Caco-2 (cell line): ENCODE results near the gene PLXDC2. TPM values are rescaled to one million over a fixed set of nuclear protein-coding genes. Genes with fewer than 3 reads are reported as not detected.

Experiments
- BruUV-seq: library from RNA; stranded (reverse); fragments of 400-500 nt; replicated peaks from 2 replicates; lab custom pipeline; 2021; lab: Mats Ljungman, UMichigan
- CTCF ChIA-PET: fragments of 300-600 bp; sonication (Branson Sonifier 250); formaldehyde crosslinking; loops from one replicate; lab custom pipeline; 2022; ENCODE audit warnings: antibody characterized with exemption; lab: Charles Lee
- POLR2A ChIA-PET: fragments of 300-600 bp; sonication (Branson Sonifier 250); formaldehyde crosslinking; loops from one replicate; lab custom pipeline; 2022; ENCODE audit warnings: antibody characterized with exemption; lab: Charles Lee
- DNase-seq, 2 experiments: peaks; one replicate each; pipeline versions ENCODE4 v3.0.0 to v3.0.0-alpha.2; 2020 to 2022
- H3K27me3 ChIP-seq: replicated peaks from 2 replicates; pipeline ENCODE4 v1.6.0; 2011; ENCODE audit warnings: low read length; ENCODE audit not compliant: control insufficient read depth, insufficient read depth
- H3K36me3 ChIP-seq: 2 replicates; pipeline ENCODE4 v1.5.1; 2011; ENCODE audit warnings: low read length; ENCODE audit not compliant: control insufficient read depth, insufficient read depth
- H3K4me1 ChIP-seq: fragments of 250-450 bp; sonication (Bioruptor Pico); 2 replicates; pipeline ENCODE4 v1.5.1; 2020; ENCODE audit warnings: mild to moderate bottlenecking
- H3K4me3 ChIP-seq: 2 replicates; pipeline ENCODE4 v1.5.1; 2011; ENCODE audit warnings: low read depth, mild to moderate bottlenecking, control low read depth, low read length
- H3K9me3 ChIP-seq: fragments of 250-450 bp; sonication (Bioruptor Pico); 2 replicates; pipeline ENCODE4 v1.5.1; 2020; ENCODE audit warnings: mild to moderate bottlenecking, moderate library complexity
- H3K27ac Mint-ChIP-seq: one replicate; pipeline ENCODE4 v1.8.0; 2022; ENCODE audit warnings: mixed read lengths; ENCODE audit not compliant: unreplicated experiment
- H3K27me3 Mint-ChIP-seq: one replicate; pipeline ENCODE4 v1.8.0; 2022; ENCODE audit warnings: mixed read lengths; ENCODE audit not compliant: insufficient read depth, unreplicated experiment
- H3K36me3 Mint-ChIP-seq: one replicate; pipeline ENCODE4 v1.8.0; 2022; ENCODE audit warnings: mild to moderate bottlenecking, mixed read lengths; ENCODE audit not compliant: insufficient read depth, unreplicated experiment
- H3K4me1 Mint-ChIP-seq: one replicate; pipeline ENCODE4 v1.8.0; 2022; ENCODE audit warnings: low read depth, mixed read lengths; ENCODE audit not compliant: unreplicated experiment
- H3K4me3 Mint-ChIP-seq: one replicate; pipeline ENCODE4 v1.8.0; 2022; ENCODE audit warnings: mild to moderate bottlenecking, moderate library complexity, mixed read lengths; ENCODE audit not compliant: unreplicated experiment
- H3K9me3 Mint-ChIP-seq: one replicate; pipeline ENCODE4 v1.8.0; 2022; ENCODE audit warnings: mixed read lengths; ENCODE audit not compliant: unreplicated experiment
- intact Hi-C: fragments of 100-400 bp; cut with micrococcal nuclease; formaldehyde crosslinking; loops from one replicate; pipeline ENCODE4 v1.10.0; 2022; ENCODE audit not compliant: unreplicated experiment
- total RNA-seq: library from RNA; stranded (reverse); gene quantifications from 2 replicates; pipeline ENCODE4 v1.2.3, GENCODE V29; 2022
- TF ChIP-seq, protein P1 (sequence below), 2 experiments: fragments of 200-600 bp in 1 of 2; IDR thresholded peaks; 1 replicate in 1 of 2; 2 replicates in 1 of 2; pipeline versions ENCODE4 v1.5.1 to v1.8.0; 2011 to 2022; ENCODE audit warnings: antibody characterized with exemption in 1 of 2, control low read depth in 1 of 2, inconsistent platforms in 1 of 2, low read depth in 1 of 2, low read length in 1 of 2, mild to moderate bottlenecking in 1 of 2, moderate library complexity in 1 of 2; ENCODE audit not compliant: insufficient read depth in 1 of 2, severe bottlenecking in 1 of 2, unreplicated experiment in 1 of 2

Gene PLXDC2
- total RNA-seq, 1 experiment from 2014 or later: 0.54 TPM

DNA sequence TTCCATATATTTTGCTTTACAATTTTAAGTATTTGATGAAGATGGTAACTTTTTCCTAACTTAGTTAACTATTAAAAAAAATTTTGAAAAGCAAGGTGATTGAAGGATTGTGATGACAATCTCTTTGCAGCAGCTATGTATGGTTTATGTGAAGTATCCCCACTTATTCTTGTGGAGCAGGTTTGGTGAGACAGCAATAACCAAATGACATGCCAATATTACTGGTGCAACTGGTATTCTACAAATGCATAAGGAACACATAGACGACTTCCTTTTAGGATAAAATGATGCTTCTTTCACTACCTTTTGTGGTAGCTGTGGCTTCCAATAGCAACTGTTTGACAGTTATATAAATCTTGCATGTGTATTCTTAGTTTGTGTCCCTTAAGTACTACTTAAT, 465.3 kb downstream of the PLXDC2 start:
- no peak overlapping the region for H3K4me3 Mint-ChIP-seq
- CTCF ChIA-PET: no interaction called here
- Histone ChIP-seq H3K4me1 (no peaks in the 10 kb centered on the region), H3K9me3 (no peaks in the 10 kb centered on the region), H3K4me3 (no peak overlapping the region), H3K36me3 (no peaks in the 10 kb centered on the region), H3K27me3 (no peaks in the 10 kb centered on the region)
- no peaks in the 10 kb centered on the region for H3K4me1 Mint-ChIP-seq
- no peak overlapping the region for H3K27ac Mint-ChIP-seq
- POLR2A ChIA-PET: no interaction called here
- no TSS peak for BruUV-seq
- H3K27me3 Mint-ChIP-seq: peaks cover 2% of the 10 kb centered on the region
- TF ChIP-seq, protein P1, sequence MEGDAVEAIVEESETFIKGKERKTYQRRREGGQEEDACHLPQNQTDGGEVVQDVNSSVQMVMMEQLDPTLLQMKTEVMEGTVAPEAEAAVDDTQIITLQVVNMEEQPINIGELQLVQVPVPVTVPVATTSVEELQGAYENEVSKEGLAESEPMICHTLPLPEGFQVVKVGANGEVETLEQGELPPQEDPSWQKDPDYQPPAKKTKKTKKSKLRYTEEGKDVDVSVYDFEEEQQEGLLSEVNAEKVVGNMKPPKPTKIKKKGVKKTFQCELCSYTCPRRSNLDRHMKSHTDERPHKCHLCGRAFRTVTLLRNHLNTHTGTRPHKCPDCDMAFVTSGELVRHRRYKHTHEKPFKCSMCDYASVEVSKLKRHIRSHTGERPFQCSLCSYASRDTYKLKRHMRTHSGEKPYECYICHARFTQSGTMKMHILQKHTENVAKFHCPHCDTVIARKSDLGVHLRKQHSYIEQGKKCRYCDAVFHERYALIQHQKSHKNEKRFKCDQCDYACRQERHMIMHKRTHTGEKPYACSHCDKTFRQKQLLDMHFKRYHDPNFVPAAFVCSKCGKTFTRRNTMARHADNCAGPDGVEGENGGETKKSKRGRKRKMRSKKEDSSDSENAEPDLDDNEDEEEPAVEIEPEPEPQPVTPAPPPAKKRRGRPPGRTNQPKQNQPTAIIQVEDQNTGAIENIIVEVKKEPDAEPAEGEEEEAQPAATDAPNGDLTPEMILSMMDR (IDR thresholded peaks at IDR 0.05; ENCODE audit: insufficient read depth in 1 of 2, low read depth in 1 of 2, low read length in 1 of 2, severe bottlenecking in 1 of 2, unreplicated experiment in 1 of 2): no peak
- H3K36me3 Mint-ChIP-seq: no peaks in the 10 kb centered on the region
- intact Hi-C loops: no loop called here
- H3K9me3 Mint-ChIP-seq: no peaks in the 10 kb centered on the region
- no peak for DNase-seq

DNA sequence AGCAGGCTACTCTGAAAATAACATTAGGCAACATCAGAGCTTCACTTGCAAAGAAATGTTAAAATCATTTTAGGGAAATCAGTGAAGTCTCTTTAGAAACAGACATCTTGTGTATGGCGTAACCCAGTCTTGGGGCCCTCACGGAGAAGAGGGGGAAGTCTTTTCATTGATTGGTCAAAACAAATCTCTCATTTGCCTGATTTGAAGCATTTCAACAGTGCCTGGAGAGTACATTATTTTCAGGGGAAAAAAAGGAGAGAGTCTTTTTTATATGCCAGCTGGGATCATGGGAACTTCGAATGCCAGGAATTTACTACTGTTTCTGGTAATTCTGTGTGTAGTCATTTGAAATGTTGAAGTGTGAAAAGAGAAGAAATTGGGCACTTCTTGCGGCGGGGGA, 471.4 kb downstream of the PLXDC2 start:
- H3K27me3 ChIP-seq: no peaks in the 10 kb centered on the region
- no peak overlapping the region for H3K4me3 ChIP-seq
- TF ChIP-seq, protein P1 (IDR thresholded peaks at IDR 0.05; ENCODE audit: insufficient read depth in 1 of 2, low read depth in 1 of 2, low read length in 1 of 2, severe bottlenecking in 1 of 2, unreplicated experiment in 1 of 2): no peak
- ChIA-PET POLR2A (no interaction called here), CTCF (interaction anchor here (0.6 to 0.7 kb wide), 2 partner anchors 10 to 64 kb away, joined by 3 to 5 read pairs; no protein-coding TSS in a partner anchor)
- Mint-ChIP-seq H3K4me3 (no peak overlapping the region), H3K36me3 (no peaks in the 10 kb centered on the region), H3K4me1 (no peaks in the 10 kb centered on the region), H3K27me3 (no peaks in the 10 kb centered on the region), H3K9me3 (no peaks in the 10 kb centered on the region), H3K27ac (no peak overlapping the region)
- H3K4me1 ChIP-seq: no peaks in the 10 kb centered on the region
- intact Hi-C loops: no loop called here
- H3K36me3 ChIP-seq: no peaks in the 10 kb centered on the region
- BruUV-seq: no TSS peak
- H3K9me3 ChIP-seq: no peaks in the 10 kb centered on the region
- no peak for DNase-seq

DNA sequence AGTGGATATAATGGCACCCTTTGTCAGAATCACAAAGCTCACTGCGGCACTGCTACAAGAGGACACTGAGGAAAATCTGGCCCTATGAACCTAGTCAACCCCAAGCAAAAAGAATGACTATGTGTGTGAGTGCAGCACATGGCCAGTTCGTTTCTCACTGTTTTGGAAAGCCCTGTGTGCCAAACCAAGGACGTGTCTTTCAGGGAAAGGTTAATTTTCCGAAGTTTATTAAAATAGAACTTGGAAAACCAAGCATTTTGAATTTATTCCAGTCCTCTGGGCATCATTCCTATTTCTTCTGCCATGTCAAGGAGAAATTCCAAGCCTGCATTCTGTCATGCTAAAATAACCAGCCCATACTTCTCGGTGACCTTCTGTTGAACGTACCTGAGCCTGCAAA, 471.8 kb downstream of the PLXDC2 start:
- H3K9me3 Mint-ChIP-seq: no peaks in the 10 kb centered on the region
- no peaks in the 10 kb centered on the region for H3K4me1 Mint-ChIP-seq
- ChIA-PET CTCF (interaction anchor here (0.7 kb wide), 1 partner anchor 11 kb away, joined by 3 read pairs; no protein-coding TSS in a partner anchor), POLR2A (no interaction called here)
- H3K27ac Mint-ChIP-seq: no peak overlapping the region
- H3K36me3 Mint-ChIP-seq: no peaks in the 10 kb centered on the region
- no peaks in the 10 kb centered on the region for H3K4me1 ChIP-seq
- H3K27me3 Mint-ChIP-seq: no peaks in the 10 kb centered on the region
- no peaks in the 10 kb centered on the region for H3K36me3 ChIP-seq
- no TSS peak for BruUV-seq
- DNase-seq: no peak
- H3K4me3 Mint-ChIP-seq: no peak overlapping the region
- TF ChIP-seq, protein P1 (IDR thresholded peaks at IDR 0.05; ENCODE audit: insufficient read depth in 1 of 2, low read depth in 1 of 2, low read length in 1 of 2, severe bottlenecking in 1 of 2, unreplicated experiment in 1 of 2): no peak
- no peaks in the 10 kb centered on the region for H3K9me3 ChIP-seq
- no peak overlapping the region for H3K4me3 ChIP-seq
- intact Hi-C loops: no loop called here
- no peaks in the 10 kb centered on the region for H3K27me3 ChIP-seq
